SKM-1 treated with dmso at 0.1 percent for 144 hours (cell line): ENCODE measurements around the gene ZNF423.

Source experiments
- DNase-seq: peaks from one replicate; lab custom pipeline; 2025; ENCODE audit not compliant: unreplicated experiment; lab: John Stamatoyannopoulos, UW

ZNF423 gene

DNA sequence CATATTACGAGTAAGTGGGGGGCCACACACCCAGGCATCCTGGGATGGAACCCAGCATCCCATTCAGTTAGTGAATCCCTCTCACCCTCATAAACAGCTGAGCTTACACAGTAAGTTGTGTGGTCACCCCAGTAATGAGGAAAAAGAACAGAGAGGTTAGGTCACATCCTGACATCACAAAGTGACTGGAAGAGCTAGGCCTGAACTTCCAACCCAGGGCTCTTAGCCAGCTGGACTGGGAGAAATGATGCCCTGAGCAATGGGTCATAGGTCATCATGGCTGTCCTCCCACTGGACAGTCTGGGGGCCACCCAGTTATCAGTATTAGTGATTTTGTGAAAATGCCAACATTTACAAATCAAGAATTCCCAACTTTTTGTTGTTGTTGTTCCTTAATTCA is 205.3 kb downstream of the ZNF423 start:
- no peak for DNase-seq

DNA sequence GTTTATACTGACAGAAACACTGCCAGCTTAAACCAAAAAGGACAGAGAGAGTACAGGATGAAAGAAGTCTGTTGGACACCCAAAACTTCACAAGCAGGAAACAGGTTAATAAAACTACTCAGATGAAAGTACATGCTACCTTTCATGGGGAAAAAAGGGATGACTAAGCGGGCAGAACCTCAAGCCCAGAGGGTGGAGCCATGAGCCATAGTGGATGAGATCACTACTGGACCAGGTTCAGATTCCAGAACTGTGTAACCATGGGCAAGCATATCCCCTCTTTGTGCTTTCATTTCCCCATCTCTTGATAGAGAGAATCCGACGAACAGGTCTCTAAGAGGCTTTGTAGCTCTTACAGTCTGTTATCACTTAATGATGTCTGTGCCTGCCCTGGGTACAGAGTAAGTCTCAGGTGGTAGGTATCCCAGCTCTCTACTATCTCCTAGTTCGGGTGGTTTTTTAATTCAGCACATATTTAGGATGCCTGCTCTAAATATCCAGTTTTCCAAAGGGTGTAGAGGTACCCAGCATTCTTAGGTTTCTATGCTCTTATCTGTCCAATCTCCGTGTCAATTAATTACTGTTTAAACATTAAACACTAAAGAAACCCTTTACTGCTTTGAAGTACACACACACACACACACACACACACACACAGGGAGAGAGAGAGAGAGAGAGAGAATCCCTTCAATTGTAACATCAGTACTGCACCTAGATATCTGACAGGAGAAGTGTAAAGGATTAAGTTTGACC is 206.7 kb downstream of the ZNF423 start:
- DNase-seq: no peak

DNA sequence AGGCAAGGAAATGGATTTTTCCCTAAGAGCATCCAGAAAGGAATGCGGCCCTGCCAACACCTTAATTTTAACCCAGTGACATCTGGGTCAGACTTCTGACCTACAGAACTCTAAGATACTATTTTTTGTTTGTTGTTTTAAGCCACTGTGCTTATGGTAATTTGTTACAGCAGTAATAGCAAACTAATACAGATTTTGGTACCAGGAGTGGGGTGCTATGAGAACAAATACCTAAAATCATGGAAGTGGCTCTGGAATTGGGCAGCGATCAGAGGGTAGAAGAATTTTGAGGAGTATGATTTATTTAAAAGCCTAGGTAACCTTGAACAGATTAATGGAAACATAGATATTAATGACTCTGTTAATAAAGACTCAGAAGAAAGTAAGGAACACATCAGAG is 208.2 kb downstream of the ZNF423 start:
- no peak for DNase-seq

DNA sequence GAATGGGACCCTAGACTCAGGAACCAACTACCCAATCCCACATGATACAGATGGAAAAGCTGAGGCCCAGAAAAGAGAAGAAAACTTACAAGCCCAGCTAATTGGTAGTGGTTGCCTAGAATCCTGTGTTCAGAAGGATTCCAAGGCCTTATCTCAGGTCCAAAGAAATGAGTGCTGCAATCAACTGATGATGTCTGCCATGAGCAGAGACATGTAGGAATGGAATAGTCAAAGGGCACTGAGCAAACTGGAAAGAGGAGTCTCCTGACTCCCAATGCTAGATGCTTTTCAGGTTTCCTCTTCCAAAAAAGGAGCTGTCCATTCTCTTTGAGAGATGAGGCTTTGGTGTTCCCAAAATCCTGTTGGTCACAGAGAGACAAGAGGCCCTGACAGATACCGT is 210.6 kb downstream of the ZNF423 start:
- no peak for DNase-seq

DNA sequence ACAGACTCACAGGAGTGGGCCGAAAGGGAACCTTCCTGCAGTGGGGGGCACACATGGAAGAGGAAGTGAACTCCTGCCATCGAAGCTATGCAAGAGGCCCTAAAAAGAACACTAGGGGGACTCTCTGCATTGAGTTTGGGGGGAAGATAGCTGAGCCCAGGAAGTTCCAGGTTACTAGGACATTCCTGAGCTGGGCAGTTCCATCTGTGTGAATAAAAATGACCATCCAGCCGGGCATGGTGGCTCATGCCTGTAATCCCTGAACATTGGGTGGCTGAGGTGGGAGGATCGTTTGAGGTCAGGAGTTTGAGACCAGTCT is 211.8 kb downstream of the ZNF423 start:
- DNase-seq: no peak

DNA sequence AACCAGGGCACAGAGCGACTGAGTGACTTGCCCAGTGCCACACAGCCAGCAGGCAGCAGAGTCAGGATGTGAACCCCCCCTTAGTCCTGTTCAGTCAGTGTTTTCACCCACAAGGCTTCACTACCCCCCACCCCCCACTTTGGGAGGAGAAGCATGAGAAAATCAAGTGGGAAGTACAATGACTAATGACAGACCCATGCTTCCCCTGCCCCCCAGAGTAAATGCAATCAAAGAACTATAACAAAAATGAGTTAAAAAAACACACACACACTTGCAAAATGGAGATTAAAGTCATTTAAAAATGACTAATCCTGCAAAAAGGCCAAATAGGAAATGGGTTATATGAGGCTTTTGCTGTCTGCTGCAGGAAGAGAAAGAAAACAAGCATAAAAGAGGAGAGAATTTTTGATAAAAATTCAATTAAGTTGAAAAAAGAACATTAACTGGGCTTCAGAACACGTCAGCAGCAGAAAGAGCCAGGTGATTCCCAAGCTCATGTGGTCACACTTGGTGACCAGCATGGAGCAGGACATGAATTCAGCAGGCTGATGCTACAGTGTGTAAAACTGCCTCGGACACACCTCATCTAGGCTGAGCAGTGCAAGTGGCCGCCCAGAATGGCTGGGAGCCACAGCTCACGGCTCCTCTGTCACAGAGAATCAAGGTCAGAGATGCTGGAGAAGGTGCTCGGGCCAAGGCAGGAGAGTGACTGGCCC is 212.3 kb downstream of the ZNF423 start:
- no peak for DNase-seq

DNA sequence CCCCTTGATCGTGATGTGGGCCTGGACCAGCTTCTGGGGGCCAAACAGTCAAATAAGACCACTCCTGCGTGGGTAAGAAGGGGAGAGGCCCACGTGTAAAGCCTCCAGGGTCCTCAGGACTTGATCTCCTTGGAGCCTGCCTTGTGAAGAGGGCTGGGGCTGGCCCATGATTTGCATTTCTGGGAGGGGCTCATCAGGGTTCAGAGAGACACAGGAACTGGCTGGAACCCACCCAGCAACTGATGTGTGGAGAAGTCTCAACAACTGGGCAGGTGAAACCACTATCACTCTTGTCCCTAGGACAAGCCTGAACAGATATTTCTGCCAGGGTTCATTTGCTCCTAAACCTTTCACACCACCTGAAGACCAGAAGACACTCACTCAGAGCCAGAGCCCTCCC is 214.7 kb downstream of the ZNF423 start:
- DNase-seq: no peak

DNA sequence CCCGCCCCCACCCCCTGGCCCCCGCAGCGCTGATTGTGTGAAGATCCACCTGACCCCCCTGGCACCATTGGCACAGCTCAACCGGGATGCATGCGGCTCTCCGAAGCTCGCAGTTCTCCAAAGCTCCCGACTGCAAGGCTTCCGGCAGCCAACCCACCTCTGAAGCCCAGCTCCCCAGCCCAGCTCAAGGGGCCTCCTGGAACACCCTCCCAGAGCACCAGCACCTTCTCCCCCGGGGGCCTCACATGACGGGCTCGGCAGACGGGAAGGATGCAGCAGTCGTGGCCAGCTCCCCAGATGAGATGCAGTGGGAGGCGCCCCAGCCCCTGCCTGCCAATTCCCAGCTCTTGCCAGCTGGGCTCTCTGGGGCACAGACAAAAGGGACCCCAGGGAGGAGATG is 215.3 kb downstream of the ZNF423 start:
- no peak for DNase-seq

DNA sequence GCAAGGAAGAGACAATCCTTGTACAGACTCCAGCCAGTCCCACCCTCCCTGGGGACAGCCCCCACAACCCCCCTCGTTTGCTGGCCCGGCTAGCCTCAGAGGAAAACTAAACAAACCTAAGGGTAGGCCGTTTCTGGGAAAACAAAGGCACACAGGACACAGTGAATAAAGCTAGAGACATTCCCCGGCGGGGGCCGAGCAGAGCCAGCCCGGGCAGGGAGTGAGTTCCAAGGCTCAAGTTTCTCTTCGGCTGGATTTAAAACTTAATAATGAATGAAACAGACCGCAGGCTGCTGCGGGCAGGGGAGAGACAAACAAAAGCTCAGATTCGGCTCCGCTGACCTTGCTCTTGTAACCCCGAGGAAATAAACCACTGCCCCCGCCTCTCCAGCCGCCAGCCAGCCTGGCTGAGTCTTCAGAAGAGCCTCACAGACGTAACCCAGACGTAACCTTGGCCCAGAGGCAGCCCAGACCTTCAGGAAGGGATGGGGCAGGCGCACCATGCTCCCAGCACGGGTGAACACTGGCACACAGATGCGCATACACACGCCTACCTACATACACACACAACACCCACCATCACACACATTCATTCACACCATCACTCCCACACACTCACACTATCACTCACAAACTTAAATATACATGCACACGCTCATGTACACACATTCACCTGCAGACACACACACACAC is 216.0 kb downstream of the ZNF423 start:
- no peak for DNase-seq

DNA sequence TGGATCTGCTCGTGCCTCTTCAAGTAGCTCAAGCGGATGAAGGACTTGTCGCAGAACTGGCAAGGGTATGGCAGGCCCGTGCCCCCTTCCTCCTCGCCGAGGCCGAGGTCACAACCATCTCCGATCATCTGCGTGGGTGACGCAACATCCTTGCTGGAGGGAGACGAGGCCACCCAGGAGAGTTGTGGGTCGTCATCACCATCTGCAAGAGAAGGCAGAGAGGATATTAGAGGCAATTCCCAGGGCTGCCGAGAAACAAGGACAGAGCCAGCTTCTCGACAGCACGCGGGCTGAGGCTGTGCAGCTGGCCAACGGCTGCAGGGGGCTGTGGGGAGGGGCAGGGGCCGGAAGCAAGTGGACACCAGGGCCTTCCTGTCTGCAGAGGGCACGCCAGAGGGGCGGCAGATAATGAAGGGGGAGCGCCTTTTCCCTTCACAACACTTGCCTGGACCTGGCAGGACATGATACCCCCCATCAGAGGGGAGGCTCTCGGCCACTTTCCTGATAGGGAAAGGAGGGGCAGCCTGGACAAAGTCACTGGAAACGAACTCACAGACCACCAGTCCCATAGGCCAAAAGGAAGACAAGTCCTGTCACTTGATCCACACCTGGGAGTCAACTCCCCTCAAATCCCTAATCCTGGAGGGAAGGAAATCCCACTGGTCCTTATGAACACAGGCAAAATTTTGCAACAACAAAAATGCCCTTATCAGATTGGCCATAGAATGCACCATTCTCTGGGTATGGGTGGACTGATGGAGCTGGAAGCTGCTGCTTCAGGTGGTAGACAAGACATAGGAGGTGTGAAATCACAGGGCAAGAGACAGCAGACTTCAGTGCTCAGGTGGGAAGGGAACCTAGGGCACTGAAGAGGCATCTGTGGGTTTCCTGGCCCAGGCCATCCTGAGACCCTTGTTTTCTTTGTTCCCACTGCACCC is 217.0 kb downstream of the ZNF423 start:
- DNase-seq: no peak

DNA sequence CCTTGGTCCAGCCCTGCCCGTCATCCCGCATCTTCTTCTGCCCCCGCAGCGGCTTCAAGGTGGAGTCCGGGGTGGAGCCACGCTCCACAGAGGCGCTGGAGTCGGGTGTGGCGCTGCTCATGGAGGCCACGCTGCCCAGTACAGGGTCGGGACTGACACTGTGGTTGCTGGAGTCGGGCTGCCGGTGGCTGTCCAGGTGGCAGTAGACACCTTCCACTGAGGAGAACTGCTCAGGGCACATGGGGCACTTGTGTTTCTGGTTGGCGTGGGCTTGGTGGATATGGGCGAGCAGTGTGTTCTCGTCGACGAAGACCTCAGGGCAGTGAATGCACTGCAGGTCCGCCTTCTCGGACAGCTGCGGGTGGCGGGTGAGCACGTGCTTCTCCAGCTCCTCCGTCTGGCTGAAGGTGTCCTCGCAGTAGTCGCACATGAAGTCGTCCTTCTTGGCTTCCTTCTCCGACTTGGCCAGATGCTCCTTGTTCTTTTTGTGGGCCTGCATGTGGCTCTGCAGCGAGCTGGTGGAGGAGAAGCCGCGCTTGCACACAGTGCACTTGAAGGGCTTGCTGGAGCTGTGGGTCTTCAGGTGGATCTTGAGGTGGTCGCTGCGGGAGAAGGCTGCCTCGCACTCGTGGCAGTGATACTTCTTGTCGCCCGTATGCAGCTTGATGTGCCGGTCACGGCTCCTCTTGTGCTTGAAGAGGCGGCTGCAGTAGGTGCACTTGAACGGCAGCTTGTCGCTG is 217.8 kb downstream of the ZNF423 start:
- DNase-seq: no peak

DNA sequence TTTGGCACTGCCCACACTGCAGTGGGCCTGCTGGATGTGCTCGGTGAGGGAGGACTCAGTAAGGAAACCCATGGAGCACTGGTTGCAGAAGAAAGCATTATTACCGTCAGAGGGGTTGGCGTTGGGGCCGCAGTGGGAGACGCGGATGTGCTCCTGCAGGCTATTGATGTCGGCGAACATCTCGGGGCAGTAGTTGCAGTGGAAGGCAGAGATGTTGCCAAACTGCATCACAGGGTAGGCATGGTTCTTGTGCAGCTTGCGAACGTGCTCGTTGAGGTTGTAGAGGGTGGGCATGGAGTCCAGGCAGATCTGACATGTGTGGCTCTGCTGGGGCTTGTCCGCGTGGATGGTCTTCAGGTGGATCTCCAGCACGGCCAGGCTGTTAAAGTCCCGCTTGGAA is 218.4 kb downstream of the ZNF423 start:
- DNase-seq: no peak

DNA sequence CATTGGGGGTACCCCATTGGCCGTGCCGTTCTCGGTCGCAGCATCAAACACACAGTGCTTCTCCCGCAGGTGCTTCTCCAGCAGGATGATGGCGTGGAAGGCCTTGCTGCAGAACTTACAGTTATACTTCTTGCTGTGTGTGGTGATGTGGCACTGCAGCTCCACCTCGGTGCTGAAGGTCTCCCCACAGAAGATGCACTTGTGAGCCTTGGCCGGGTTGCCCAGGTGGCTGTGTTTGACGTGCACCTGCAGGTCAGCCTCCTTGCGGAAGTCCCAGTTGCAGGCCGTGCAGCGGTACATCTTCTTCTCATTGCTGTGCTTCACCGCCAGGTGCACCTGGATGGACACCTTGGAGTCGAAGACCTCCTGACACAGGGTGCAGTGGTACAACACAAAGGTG is 219.3 kb downstream of the ZNF423 start:
- no peak for DNase-seq

DNA sequence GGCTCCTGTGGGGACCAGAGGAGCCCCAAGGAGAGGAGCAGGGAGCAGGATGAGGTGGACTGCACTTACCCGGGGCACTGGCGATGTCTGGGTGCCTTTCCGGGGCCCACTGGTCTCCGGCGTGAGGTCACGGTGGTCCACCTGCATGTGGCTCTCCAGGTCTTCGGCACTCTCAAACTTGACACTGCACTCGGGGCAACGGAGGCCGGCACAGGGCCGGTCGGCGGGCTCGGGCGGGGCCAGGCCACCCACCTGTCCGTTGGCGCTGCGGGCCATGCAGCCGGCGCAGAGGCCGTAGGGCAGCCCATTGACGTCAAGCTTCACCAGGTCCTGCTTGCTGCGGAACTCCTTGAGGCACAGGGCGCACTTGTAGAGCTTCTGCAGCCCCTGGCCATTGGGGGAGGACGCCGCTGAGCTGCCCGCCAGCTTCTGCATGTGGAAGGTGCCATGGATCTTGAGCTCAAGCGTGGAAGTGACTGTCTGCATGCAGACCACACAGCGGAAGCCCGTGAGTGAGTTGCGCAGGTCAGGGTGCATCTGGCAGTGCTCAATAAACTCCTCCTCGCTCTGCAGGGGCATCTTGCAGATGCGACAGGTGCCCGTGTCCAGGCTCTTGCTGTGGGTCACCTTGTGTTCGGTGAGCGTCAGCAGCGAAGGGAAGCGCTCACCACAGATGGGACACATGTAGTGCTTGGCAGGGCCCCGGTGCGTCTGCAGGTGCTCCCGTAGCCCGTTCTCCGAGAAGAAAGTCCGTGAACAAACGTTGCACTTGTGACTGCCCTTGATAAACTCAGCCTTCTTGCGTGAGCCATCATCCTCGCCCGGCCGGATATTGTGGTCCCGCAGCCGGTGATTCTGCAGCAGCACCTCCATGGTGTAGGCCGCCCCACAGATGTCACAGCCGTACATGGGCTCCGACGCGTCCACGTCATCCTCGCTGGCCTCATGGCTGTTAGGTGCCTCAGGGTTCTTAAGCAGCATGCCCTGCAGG is 220.0 kb downstream of the ZNF423 start:
- DNase-seq: no peak

DNA sequence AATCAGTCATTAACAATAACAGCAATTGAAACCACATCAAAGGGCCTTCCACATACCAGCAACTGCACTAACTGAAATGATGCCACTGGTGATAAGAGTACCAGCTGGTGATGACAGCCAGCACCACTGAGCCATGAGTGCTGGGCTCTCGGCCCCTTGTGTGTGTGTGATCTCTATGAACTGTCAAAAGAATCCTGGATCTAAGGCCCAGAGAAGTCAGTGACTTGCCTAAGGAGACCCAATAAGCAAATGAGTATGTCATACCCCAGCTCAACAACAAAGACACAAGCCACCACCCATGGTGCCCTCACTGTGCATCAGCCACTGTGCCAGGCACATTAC is 220.9 kb downstream of the ZNF423 start:
- no peak for DNase-seq

DNA sequence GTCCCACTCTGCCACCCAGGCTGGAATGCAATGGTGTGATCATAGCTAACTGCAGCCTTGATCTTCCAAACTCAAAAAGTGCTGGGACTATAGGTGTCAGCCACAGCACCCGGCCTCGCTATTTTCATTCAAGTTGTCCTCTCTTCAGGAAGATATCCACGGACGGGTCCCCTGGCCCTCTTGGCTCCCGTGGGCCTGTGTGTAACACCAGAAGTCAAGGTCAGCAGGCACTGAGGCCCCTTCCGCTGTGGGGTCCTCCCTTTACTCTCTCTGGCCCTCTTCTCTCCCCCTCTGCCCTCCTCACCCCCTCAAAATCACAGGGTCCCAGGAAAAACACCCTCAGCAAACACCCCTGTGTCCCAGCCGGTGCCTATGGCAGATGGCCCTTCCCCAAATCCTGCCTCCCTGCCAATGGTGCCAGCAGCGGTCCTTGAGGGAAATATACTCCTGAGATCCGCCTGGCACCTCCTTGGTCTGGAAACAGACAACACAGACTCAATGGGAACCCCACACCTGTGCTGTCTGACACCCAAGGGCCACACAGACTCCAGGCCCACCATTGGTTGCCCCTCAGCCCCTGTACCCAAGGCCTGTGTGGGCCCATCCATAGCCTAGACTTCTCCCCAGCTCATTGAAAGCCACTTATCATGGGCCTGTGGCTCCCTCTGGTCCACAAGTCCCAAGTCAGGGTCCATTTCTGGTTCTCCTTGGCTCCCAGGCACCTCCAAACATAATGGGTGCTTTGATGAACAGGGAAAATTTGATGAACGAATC is 221.5 kb downstream of the ZNF423 start:
- no peak for DNase-seq

DNA sequence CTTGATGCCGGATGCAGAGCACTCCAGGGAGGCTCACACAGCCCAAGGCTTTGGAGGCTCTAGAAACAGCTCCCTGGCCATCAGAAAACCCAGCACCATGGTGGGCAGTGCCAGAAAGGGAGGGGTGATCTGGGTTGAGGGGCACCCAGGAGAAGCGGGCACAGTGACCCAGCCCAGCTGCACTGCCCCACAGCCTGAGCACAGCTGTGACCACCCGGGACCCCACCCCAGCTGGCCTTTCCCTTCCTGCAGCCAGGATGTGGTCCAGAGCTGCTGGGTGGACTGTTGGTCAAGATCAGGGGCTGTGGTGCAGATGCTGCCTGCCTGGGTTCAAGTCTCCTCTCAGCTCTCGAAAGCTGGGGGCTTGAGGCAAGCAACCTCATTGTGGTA is 223.1 kb downstream of the ZNF423 start:
- DNase-seq: no peak

DNA sequence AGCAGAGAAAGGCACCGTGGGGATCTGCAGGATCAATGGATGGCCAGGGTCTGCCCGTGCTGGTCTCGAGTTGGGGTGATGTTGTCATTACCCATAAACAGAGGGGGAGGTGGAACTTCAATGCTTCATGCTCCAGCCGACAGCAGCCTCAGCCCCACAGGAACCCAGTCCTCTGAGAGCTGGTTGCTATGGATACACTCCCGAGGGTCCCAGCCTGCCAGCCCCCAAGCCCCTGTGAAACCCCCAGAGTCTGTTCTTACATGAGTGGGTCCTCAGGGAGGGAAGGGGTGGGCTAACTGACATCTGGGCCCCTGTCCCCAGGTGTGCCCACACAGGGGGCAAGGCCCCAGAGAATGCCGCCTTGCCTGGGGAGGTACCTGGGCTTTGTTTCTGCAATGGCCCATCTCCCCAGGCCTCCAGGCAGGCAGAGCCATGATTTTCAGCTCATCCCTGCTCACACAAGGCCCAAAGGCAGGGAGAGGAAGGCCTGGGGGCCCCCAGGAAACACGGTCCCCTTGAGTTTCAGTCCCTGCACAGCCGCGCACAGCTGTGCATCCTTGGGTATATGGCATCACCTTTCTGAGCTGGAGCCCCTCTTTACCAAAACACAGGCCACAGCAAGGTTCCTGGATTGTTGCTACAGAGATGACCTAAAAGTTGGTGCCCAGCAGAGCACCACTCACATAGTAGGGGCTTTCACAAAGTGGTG is 223.7 kb downstream of the ZNF423 start:
- DNase-seq: no peak
